Calu3 (cell line): ENCODE measurements around the gene OR10Z1. TPM values are rescaled to one million over a fixed set of nuclear protein-coding genes. Genes with fewer than 3 reads are reported as not detected.

ENCODE experiments used
- BruUV-seq: library from RNA; stranded (reverse); fragments of 400-500 nt; replicated peaks from 2 replicates; lab custom pipeline; 2021; lab: Mats Ljungman, UMichigan
- CTCF ChIA-PET: fragments of 300-600 bp; sonication (Branson Sonifier 250); formaldehyde crosslinking; loops from one replicate; lab custom pipeline; 2022; ENCODE audit warnings: antibody characterized with exemption; lab: Charles Lee
- DNase-seq: peaks from one replicate; pipeline ENCODE4 v3.0.0; 2022
- H3K27ac Mint-ChIP-seq: one replicate; pipeline ENCODE4 v1.8.0; 2022; ENCODE audit warnings: mixed read lengths; ENCODE audit not compliant: unreplicated experiment
- H3K27me3 Mint-ChIP-seq: one replicate; pipeline ENCODE4 v1.8.0; 2022; ENCODE audit warnings: mixed read lengths; ENCODE audit not compliant: unreplicated experiment
- H3K36me3 Mint-ChIP-seq: one replicate; pipeline ENCODE4 v1.8.0; 2022; ENCODE audit warnings: mild to moderate bottlenecking, moderate library complexity, mixed read lengths; ENCODE audit not compliant: insufficient read depth, unreplicated experiment
- H3K4me1 Mint-ChIP-seq: one replicate; pipeline ENCODE4 v1.8.0; 2022; ENCODE audit warnings: mild to moderate bottlenecking, low read depth, mixed read lengths; ENCODE audit not compliant: unreplicated experiment
- H3K4me3 Mint-ChIP-seq: one replicate; pipeline ENCODE4 v1.8.0; 2022; ENCODE audit warnings: mild to moderate bottlenecking, low read depth, moderate library complexity, mixed read lengths; ENCODE audit not compliant: unreplicated experiment
- H3K9me3 Mint-ChIP-seq: one replicate; pipeline ENCODE4 v1.8.0; 2022; ENCODE audit warnings: low read depth, mixed read lengths; ENCODE audit not compliant: unreplicated experiment
- CTCF ChIP-seq: fragments of 200-600 bp; IDR thresholded peaks from one replicate; pipeline ENCODE4 v1.8.0; 2022; ENCODE audit warnings: antibody characterized with exemption; ENCODE audit not compliant: unreplicated experiment
- intact Hi-C: fragments of 100-400 bp; cut with micrococcal nuclease; formaldehyde crosslinking; loops from one replicate; pipeline ENCODE4 v1.10.0; 2022; ENCODE audit not compliant: unreplicated experiment
- total RNA-seq: library from RNA; stranded (reverse); gene quantifications from 2 replicates; pipeline ENCODE4 v1.2.3, GENCODE V29; 2022

OR10Z1 gene
- total RNA-seq, 1 experiment from 2014 or later, result not detected

DNA sequence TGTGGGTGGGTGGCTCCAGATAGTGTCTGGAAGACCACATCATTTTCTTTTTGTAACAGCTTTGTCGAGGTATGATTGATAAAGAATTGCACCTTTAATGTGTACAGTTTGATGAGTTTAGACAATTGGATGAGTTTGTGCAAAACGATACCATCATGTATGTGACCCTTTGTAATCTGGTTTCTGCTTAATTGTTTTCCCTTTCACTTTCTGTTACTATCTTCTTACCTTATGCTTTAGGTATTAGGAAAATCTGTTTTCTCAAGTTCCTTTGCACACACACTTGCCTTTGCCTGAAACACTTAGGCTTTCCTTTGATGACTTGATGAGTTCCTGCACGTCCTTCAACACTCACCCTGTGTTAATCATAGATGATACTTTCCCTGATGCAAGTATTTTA is 6.8 kb downstream of the OR10Z1 start:
- CTCF ChIA-PET, result no interaction called here

GRCh38 chr1:158613764-158614163 is 8.7 kb downstream of the OR10Z1 start:
- Mint-ChIP-seq H3K9me3 (no peaks in the 10 kb centered on the region), H3K27ac (no peak overlapping the region), H3K27me3 (peaks cover 33% of the 10 kb centered on the region), H3K4me3 (no peak overlapping the region), H3K4me1 (no peaks in the 10 kb centered on the region), H3K36me3 (no peaks in the 10 kb centered on the region)
- DNase-seq, result no peak
- no peak for TF ChIP-seq CTCF
- intact Hi-C loops, result no loop called here
- BruUV-seq, result no TSS peak
- CTCF ChIA-PET, result interaction anchor here (0.6 kb wide), 1 partner anchor 1484 kb away, joined by 5 read pairs; no protein-coding TSS in a partner anchor

More for the DNA sequence above, 6.8 kb downstream of the OR10Z1 start:
- Mint-ChIP-seq H3K9me3 (no peaks in the 10 kb centered on the region), H3K27me3 (peaks cover 40% of the 10 kb centered on the region), H3K36me3 (no peaks in the 10 kb centered on the region), H3K4me1 (no peaks in the 10 kb centered on the region), H3K27ac (no peak overlapping the region), H3K4me3 (no peak overlapping the region)
- no TSS peak for BruUV-seq
- intact Hi-C loops, result no loop called here
- TF ChIP-seq CTCF, result no peak
- no peak for DNase-seq

- Mint-ChIP-seq H3K9me3 (no peaks in the 10 kb centered on the region), H3K4me3 (no peak overlapping the region), H3K27me3 (peaks cover 31% of the 10 kb centered on the region), H3K27ac (no peak overlapping the region), H3K36me3 (no peaks in the 10 kb centered on the region), H3K4me1 (no peaks in the 10 kb centered on the region)
- no TSS peak for BruUV-seq
- intact Hi-C loops, result no loop called here
- CTCF ChIA-PET, result no interaction called here
- no peak for DNase-seq
- TF ChIP-seq CTCF, result no peak
Measured at GRCh38 chr1:158638146-158638545, 33.1 kb downstream of the OR10Z1 start.

GRCh38 chr1:158638904-158639303 is 33.8 kb downstream of the OR10Z1 start:
- Mint-ChIP-seq H3K4me3 (no peak overlapping the region), H3K36me3 (no peaks in the 10 kb centered on the region), H3K4me1 (no peaks in the 10 kb centered on the region), H3K27me3 (peaks cover 30% of the 10 kb centered on the region), H3K27ac (no peak overlapping the region), H3K9me3 (no peaks in the 10 kb centered on the region)
- BruUV-seq, result no TSS peak
- CTCF ChIA-PET, result no interaction called here
- no peak for TF ChIP-seq CTCF
- intact Hi-C loops, result no loop called here
- no peak for DNase-seq
